ENCODE results near the gene SCRT2.
"Not testable (repeated sequence)": the region's sequence is repeated elsewhere in the genome, so short reads cannot be mapped to it uniquely, and the experiment has no call there.

SCRT2 gene

DNA sequence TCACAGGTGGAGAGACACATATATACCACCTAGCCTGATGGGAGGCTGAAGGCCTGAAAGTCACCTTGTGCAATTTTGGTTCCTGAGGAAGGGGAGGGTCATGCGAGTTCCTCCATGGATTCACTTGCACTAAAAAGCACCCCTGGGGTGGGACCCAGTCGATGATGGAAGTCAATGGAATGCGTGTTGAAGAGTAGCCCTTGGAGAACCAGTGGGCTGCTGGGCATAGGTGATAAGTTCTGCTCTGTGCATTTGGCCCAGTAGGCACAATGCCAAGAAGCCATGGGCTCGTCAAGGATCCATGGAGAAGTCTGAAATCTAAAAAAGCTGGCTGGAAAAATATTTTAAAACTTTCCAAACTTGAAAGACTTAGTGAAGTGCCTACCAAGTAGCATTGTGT lies 18.9 kb upstream of the SCRT2 start:
- H3K4me3 ChIP-seq (replicated peaks; ENCODE audit: insufficient read depth, low read length), result no peak overlapping the region
- no peak overlapping the region for H3K27ac ChIP-seq (replicated peaks)
- no peaks in the 10 kb centered on the region for H3K27me3 ChIP-seq (ENCODE audit: insufficient read depth, poor library complexity, severe bottlenecking)
- DNase-seq (ENCODE audit: low read depth in 1 of 2, low spot score in 1 of 2), result no peak
- TF ChIP-seq SPI1 (IDR thresholded peaks at IDR 0.05; ENCODE audit: borderline replicate concordance, low read depth) (no peak), POLR2AphosphoS5 (IDR thresholded peaks at IDR 0.05; ENCODE audit: low read depth) (no peak), GABPA (IDR thresholded peaks at IDR 0.05; ENCODE audit: low read depth) (no peak)
- TF ChIP-seq, protein P1, sequence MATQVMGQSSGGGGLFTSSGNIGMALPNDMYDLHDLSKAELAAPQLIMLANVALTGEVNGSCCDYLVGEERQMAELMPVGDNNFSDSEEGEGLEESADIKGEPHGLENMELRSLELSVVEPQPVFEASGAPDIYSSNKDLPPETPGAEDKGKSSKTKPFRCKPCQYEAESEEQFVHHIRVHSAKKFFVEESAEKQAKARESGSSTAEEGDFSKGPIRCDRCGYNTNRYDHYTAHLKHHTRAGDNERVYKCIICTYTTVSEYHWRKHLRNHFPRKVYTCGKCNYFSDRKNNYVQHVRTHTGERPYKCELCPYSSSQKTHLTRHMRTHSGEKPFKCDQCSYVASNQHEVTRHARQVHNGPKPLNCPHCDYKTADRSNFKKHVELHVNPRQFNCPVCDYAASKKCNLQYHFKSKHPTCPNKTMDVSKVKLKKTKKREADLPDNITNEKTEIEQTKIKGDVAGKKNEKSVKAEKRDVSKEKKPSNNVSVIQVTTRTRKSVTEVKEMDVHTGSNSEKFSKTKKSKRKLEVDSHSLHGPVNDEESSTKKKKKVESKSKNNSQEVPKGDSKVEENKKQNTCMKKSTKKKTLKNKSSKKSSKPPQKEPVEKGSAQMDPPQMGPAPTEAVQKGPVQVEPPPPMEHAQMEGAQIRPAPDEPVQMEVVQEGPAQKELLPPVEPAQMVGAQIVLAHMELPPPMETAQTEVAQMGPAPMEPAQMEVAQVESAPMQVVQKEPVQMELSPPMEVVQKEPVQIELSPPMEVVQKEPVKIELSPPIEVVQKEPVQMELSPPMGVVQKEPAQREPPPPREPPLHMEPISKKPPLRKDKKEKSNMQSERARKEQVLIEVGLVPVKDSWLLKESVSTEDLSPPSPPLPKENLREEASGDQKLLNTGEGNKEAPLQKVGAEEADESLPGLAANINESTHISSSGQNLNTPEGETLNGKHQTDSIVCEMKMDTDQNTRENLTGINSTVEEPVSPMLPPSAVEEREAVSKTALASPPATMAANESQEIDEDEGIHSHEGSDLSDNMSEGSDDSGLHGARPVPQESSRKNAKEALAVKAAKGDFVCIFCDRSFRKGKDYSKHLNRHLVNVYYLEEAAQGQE (IDR thresholded peaks at IDR 0.05; ENCODE audit: insufficient replicate concordance, low read depth), result no peak
- TF ChIP-seq, protein P2, sequence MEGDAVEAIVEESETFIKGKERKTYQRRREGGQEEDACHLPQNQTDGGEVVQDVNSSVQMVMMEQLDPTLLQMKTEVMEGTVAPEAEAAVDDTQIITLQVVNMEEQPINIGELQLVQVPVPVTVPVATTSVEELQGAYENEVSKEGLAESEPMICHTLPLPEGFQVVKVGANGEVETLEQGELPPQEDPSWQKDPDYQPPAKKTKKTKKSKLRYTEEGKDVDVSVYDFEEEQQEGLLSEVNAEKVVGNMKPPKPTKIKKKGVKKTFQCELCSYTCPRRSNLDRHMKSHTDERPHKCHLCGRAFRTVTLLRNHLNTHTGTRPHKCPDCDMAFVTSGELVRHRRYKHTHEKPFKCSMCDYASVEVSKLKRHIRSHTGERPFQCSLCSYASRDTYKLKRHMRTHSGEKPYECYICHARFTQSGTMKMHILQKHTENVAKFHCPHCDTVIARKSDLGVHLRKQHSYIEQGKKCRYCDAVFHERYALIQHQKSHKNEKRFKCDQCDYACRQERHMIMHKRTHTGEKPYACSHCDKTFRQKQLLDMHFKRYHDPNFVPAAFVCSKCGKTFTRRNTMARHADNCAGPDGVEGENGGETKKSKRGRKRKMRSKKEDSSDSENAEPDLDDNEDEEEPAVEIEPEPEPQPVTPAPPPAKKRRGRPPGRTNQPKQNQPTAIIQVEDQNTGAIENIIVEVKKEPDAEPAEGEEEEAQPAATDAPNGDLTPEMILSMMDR (IDR thresholded peaks at IDR 0.05; ENCODE audit: insufficient read depth, low read length), result no peak

DNA sequence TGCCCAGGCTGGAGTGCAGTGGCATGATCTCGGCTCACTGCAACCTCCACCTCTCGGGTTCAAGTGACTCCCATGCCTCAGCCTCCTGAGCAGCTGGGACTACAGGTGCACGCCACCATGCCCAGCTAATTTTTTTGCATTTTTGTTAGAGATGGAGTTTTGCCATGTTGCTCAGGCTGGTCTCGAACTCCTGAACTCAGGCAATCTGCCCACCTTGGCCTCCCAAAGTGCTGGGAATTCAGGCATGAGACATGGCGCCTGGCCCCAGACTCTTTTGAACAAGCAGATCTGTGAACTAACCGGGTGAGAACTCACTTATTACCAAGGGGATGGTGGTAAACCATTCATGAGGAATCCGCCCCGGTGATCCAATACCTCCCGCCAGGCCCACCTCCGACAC lies 18.2 kb upstream of the SCRT2 start:
- DNase-seq (ENCODE audit: low read depth in 1 of 2, low spot score in 1 of 2); H3K27me3 ChIP-seq (ENCODE audit: insufficient read depth, poor library complexity, severe bottlenecking); H3K4me3 ChIP-seq (replicated peaks; ENCODE audit: insufficient read depth, low read length); H3K27ac ChIP-seq (replicated peaks): not testable (repeated sequence)

DNA sequence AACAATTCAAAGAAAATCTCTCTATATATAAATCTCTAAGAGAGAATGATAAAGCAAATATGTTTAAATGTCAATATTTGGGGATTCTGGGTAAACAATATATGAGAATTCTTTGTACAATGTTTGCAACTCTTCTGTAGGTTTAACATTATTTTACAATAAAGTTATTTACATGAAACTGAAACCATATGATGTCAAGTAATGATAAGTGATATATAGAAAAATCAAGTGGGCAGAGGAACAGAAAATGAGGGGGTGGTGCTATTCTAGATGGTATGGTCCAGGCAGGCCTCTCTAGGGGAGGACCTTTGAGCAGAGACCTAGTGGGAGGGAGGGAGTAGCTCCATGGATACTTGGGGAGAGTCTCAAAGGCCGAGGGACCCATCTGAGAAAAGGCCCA lies 16.4 kb upstream of the SCRT2 start:
- TF ChIP-seq GABPA (IDR thresholded peaks at IDR 0.05; ENCODE audit: low read depth), result no peak
- TF ChIP-seq POLR2AphosphoS5 (IDR thresholded peaks at IDR 0.05; ENCODE audit: low read depth), result no peak
- no peak for TF ChIP-seq SPI1 (IDR thresholded peaks at IDR 0.05; ENCODE audit: borderline replicate concordance, low read depth)
- TF ChIP-seq, protein P1 (IDR thresholded peaks at IDR 0.05; ENCODE audit: insufficient replicate concordance, low read depth), result no peak
- TF ChIP-seq, protein P2 (IDR thresholded peaks at IDR 0.05; ENCODE audit: insufficient read depth, low read length), result no peak
- Histone ChIP-seq H3K4me3 (replicated peaks; ENCODE audit: insufficient read depth, low read length) (no peak overlapping the region), H3K27ac (replicated peaks) (no peak overlapping the region), H3K27me3 (ENCODE audit: insufficient read depth, poor library complexity, severe bottlenecking) (peaks cover 6% of the 10 kb centered on the region)
- no peak for DNase-seq (ENCODE audit: low read depth in 1 of 2, low spot score in 1 of 2)

DNA sequence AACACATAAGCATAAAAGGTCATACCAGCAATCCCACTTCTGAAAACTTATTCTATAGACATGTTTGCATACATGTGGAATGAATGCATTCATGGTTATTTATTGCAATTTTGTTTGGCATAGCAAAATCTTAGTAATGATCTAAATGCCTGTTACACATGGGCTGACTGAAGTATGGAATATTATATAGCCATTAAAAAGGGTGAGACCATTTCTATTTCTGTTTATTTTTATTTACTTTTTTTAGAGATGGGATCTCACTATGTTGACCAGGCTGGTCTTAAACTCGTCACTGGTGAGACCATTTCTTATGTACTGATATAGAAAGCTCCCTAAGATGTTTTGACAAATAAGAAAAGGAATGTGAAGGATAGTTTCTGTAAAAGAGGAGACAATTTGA lies 14.3 kb upstream of the SCRT2 start:
- Histone ChIP-seq H3K4me3 (replicated peaks; ENCODE audit: insufficient read depth, low read length) (no peak overlapping the region), H3K27ac (replicated peaks) (no peak overlapping the region), H3K27me3 (ENCODE audit: insufficient read depth, poor library complexity, severe bottlenecking) (peaks cover 6% of the 10 kb centered on the region)
- DNase-seq (ENCODE audit: low read depth in 1 of 2, low spot score in 1 of 2), result no peak
- TF ChIP-seq SPI1 (IDR thresholded peaks at IDR 0.05; ENCODE audit: borderline replicate concordance, low read depth), result no peak

DNA sequence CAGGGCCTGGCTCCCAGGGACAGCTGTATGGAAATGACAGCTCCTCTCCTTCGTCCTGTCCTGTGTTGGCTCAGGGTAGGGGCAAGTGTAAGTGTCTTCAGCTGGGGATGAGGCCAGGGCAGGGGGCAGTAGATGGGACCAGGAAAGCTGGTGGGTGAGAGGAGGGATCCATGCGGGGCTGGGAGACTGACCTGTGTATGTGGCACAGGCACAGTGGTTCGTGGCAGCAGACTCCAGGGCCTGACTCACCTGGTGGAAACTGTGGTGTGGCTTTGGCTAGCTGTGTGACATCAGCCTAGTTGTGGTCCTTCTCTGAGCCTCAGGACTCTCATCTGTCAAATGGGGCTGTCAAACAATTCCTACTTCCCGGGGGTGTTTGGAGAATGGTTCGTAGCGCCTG lies 13.7 kb upstream of the SCRT2 start:
- TF ChIP-seq, protein P2 (IDR thresholded peaks at IDR 0.05; ENCODE audit: insufficient read depth, low read length), result no peak
- no peak for TF ChIP-seq POLR2AphosphoS5 (IDR thresholded peaks at IDR 0.05; ENCODE audit: low read depth)
- no peak for TF ChIP-seq SPI1 (IDR thresholded peaks at IDR 0.05; ENCODE audit: borderline replicate concordance, low read depth)
- TF ChIP-seq GABPA (IDR thresholded peaks at IDR 0.05; ENCODE audit: low read depth), result no peak
- TF ChIP-seq, protein P1 (IDR thresholded peaks at IDR 0.05; ENCODE audit: insufficient replicate concordance, low read depth), result no peak
- H3K4me3 ChIP-seq (replicated peaks; ENCODE audit: insufficient read depth, low read length), result no peak overlapping the region
- no peak for DNase-seq (ENCODE audit: low read depth in 1 of 2, low spot score in 1 of 2)
- H3K27ac ChIP-seq (replicated peaks), result no peak overlapping the region
- H3K27me3 ChIP-seq (ENCODE audit: insufficient read depth, poor library complexity, severe bottlenecking), result peaks cover 6% of the 10 kb centered on the region

Data from HL-60 (cell line).